H1 (cell line): Measurements from ENCODE around the gene PPBP. TPM values are rescaled to one million over a fixed set of nuclear protein-coding genes. Genes with fewer than 3 reads are reported as not detected.

Experiments
- CBX5 ChIP-seq: fragments of 300-800, 300-1000 bp; sonication (generic); IDR thresholded peaks from 2 replicates; pipeline ENCODE4 v1.7.1; 2016; ENCODE audit warnings: antibody characterized with exemption, low read length, low read depth
- EP300 ChIP-seq, 2 experiments: IDR thresholded peaks; 1 replicate in 1 of 2; 2 replicates in 1 of 2; pipeline ENCODE4 v1.6.1; 2011 to 2012; ENCODE audit warnings: low read depth in 2 of 2, low read length in 2 of 2, mild to moderate bottlenecking in 2 of 2, borderline replicate concordance in 1 of 2, inconsistent platforms in 1 of 2, moderate library complexity in 1 of 2
- RAD21 ChIP-seq, 2 experiments: IDR thresholded peaks in 1 of 2; conservative IDR thresholded peaks in 1 of 2; 2 replicates each; pipeline ENCODE4 v1.6.1; 2011; ENCODE audit warnings: low read depth in 2 of 2, low read length in 2 of 2, improper control_type of control experiment in 1 of 2, inconsistent platforms in 1 of 2, mild to moderate bottlenecking in 1 of 2, moderate library complexity in 1 of 2
- RXRA ChIP-seq: IDR thresholded peaks from 2 replicates; pipeline ENCODE4 v1.6.1; 2011; ENCODE audit warnings: low read depth, mild to moderate bottlenecking, low read length, moderate library complexity; ENCODE audit not compliant: insufficient read depth
- polyA plus RNA-seq, 7 experiments: library from polyadenylated mRNA; depleted of rRNA in 3 of 7; stranded (reverse) in 5 of 7; unstranded in 2 of 7; fragments of >200 nt in 5 of 7; fragments of 200-250 nt in 2 of 7; gene quantifications; 1 replicate in 5 of 7; 2 replicates in 1 of 7; 4 replicates in 1 of 7; pipeline versions ENCODE4 v1.2.1 to v1.2.3, GENCODE V29; 2011 to 2013; ENCODE audit warnings: missing spikeins in 2 of 7, mixed read lengths in 2 of 7
- total RNA-seq: library from RNA; stranded (reverse); fragmentation: NEBNext Ultra II Directional; extraction: Animal tissue kit (Norgen Biotek cat#: 25700); gene quantifications from 2 replicates; pipeline ENCODE4 v1.2.1, GENCODE V29; 2021
- TF ChIP-seq, protein P1 (sequence below): IDR thresholded peaks from 2 replicates; pipeline ENCODE4 v1.6.1; 2012; ENCODE audit warnings: low read length, inconsistent platforms
- TF ChIP-seq, protein P2 (sequence below): fragments of 300-600 bp; sonication (generic); IDR thresholded peaks from 2 replicates; pipeline ENCODE4 v1.7.1; 2012; ENCODE audit warnings: low read length, moderate library complexity, mild to moderate bottlenecking, inconsistent platforms; ENCODE audit not compliant: insufficient replicate concordance

PPBP gene
- total and polyA plus RNA-seq, 2 of the 8 experiments (the other 6 are each of a cell fraction or from before 2014, with no cell fraction given), result 0.18 to 0.43 TPM

DNA sequence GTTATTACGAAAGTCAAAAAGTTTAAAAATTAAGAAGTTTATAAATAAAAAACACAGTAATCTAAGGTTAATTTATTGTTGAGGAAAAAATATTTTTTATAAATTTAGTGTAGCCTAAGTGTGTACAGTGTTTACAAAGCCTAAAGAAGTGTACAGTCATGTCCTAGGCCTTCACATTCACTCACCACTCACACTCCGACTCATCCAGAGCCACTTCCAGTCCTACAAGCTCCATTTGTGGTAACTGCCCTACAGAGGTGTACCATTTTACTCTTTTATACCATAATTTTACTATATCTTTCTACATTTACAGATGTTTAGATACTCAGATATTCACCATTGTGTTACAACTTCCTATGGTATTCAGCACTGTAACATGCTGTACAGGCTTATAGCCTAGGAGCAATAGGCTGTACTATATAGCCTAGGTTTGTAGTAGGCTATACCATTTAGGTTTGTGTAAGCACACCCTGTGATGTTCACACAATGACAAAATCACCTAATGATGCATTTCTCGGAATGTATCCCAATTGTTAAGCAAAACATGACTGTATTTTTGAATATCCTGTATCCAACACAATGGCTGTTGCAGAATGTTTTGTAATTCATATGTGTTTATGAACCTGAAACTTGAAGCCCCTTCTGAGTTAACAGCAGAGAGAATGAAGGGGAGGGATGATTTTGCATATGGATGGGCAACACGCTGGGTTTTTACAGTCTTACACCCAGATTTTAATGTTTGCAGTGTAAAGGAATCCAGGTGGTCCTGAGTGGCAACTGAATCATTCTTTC is 3.1 kb downstream of the PPBP start (continued):
- TF ChIP-seq RAD21 (IDR thresholded peaks at IDR 0.05 in 1 of 2, conservative IDR thresholded peaks at IDR 0.05 in 1 of 2; ENCODE audit: low read depth in 2 of 2, low read length in 2 of 2) (no peak), RXRA (no peak), EP300 (IDR thresholded peaks at IDR 0.05; ENCODE audit: borderline replicate concordance in 1 of 2, low read depth in 2 of 2, low read length in 2 of 2) (peak in 1 of 2 experiments; percentile 95; a peak in 1 of 3 replicates), CBX5 (no peak)
- TF ChIP-seq, protein P1, sequence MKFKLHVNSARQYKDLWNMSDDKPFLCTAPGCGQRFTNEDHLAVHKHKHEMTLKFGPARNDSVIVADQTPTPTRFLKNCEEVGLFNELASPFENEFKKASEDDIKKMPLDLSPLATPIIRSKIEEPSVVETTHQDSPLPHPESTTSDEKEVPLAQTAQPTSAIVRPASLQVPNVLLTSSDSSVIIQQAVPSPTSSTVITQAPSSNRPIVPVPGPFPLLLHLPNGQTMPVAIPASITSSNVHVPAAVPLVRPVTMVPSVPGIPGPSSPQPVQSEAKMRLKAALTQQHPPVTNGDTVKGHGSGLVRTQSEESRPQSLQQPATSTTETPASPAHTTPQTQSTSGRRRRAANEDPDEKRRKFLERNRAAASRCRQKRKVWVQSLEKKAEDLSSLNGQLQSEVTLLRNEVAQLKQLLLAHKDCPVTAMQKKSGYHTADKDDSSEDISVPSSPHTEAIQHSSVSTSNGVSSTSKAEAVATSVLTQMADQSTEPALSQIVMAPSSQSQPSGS, result peak; percentile 74; the same call in 1 of the 2 replicates
- TF ChIP-seq, protein P2, sequence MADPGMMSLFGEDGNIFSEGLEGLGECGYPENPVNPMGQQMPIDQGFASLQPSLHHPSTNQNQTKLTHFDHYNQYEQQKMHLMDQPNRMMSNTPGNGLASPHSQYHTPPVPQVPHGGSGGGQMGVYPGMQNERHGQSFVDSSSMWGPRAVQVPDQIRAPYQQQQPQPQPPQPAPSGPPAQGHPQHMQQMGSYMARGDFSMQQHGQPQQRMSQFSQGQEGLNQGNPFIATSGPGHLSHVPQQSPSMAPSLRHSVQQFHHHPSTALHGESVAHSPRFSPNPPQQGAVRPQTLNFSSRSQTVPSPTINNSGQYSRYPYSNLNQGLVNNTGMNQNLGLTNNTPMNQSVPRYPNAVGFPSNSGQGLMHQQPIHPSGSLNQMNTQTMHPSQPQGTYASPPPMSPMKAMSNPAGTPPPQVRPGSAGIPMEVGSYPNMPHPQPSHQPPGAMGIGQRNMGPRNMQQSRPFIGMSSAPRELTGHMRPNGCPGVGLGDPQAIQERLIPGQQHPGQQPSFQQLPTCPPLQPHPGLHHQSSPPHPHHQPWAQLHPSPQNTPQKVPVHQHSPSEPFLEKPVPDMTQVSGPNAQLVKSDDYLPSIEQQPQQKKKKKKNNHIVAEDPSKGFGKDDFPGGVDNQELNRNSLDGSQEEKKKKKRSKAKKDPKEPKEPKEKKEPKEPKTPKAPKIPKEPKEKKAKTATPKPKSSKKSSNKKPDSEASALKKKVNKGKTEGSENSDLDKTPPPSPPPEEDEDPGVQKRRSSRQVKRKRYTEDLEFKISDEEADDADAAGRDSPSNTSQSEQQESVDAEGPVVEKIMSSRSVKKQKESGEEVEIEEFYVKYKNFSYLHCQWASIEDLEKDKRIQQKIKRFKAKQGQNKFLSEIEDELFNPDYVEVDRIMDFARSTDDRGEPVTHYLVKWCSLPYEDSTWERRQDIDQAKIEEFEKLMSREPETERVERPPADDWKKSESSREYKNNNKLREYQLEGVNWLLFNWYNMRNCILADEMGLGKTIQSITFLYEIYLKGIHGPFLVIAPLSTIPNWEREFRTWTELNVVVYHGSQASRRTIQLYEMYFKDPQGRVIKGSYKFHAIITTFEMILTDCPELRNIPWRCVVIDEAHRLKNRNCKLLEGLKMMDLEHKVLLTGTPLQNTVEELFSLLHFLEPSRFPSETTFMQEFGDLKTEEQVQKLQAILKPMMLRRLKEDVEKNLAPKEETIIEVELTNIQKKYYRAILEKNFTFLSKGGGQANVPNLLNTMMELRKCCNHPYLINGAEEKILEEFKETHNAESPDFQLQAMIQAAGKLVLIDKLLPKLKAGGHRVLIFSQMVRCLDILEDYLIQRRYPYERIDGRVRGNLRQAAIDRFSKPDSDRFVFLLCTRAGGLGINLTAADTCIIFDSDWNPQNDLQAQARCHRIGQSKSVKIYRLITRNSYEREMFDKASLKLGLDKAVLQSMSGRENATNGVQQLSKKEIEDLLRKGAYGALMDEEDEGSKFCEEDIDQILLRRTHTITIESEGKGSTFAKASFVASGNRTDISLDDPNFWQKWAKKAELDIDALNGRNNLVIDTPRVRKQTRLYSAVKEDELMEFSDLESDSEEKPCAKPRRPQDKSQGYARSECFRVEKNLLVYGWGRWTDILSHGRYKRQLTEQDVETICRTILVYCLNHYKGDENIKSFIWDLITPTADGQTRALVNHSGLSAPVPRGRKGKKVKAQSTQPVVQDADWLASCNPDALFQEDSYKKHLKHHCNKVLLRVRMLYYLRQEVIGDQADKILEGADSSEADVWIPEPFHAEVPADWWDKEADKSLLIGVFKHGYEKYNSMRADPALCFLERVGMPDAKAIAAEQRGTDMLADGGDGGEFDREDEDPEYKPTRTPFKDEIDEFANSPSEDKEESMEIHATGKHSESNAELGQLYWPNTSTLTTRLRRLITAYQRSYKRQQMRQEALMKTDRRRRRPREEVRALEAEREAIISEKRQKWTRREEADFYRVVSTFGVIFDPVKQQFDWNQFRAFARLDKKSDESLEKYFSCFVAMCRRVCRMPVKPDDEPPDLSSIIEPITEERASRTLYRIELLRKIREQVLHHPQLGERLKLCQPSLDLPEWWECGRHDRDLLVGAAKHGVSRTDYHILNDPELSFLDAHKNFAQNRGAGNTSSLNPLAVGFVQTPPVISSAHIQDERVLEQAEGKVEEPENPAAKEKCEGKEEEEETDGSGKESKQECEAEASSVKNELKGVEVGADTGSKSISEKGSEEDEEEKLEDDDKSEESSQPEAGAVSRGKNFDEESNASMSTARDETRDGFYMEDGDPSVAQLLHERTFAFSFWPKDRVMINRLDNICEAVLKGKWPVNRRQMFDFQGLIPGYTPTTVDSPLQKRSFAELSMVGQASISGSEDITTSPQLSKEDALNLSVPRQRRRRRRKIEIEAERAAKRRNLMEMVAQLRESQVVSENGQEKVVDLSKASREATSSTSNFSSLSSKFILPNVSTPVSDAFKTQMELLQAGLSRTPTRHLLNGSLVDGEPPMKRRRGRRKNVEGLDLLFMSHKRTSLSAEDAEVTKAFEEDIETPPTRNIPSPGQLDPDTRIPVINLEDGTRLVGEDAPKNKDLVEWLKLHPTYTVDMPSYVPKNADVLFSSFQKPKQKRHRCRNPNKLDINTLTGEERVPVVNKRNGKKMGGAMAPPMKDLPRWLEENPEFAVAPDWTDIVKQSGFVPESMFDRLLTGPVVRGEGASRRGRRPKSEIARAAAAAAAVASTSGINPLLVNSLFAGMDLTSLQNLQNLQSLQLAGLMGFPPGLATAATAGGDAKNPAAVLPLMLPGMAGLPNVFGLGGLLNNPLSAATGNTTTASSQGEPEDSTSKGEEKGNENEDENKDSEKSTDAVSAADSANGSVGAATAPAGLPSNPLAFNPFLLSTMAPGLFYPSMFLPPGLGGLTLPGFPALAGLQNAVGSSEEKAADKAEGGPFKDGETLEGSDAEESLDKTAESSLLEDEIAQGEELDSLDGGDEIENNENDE, result no peak
